ENCODE measurements around the gene RNASE3.
"Not testable (repeated sequence)": the region's sequence is repeated elsewhere in the genome, so short reads cannot be mapped to it uniquely, and the experiment has no call there.

Gene RNASE3

DNA sequence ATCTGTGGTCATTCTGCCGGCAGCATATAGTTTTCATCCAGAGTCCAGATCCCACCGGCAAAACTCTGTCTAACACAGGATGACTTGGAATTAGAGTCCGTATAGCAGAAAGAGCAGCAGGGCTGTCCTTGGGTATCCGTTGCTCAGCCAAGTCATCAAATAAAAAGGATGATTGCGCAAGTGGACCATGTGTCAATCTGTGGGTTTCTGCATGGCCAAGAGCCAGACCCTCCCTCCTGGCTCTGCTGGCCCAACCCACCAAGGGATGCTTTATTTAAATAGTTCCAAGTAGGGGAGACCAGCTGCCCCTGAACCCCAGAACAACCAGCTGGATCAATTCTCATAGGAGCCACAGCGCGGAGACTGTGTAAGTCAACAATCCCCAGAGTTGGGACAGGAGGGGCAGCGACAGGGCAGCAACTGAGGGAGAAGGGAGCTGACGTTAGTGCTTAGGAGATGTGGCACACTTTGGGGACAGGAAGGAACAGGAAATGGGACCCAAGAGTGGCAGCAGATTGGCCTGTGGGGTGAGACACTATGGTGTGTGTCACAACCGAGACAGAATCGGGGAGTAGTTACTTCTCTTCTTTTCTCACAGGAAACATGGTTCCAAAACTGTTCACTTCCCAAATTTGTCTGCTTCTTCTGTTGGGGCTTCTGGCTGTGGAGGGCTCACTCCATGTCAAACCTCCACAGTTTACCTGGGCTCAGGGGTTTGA, 28.0 kb downstream of the RNASE3 start:
- DNase-seq (ENCODE audit: low spot score) = not testable (repeated sequence)

GRCh38 chr14:20923766-20924297, 32.6 kb downstream of the RNASE3 start:
- DNase-seq (ENCODE audit: low spot score) = not testable (repeated sequence)

GRCh38 chr14:20934148-20934762, 43.1 kb downstream of the RNASE3 start:
- peak; percentile 31 for DNase-seq (ENCODE audit: low spot score)

- no peak for DNase-seq (ENCODE audit: low spot score)
Observed at GRCh38 chr14:20935303-20935984, 44.3 kb downstream of the RNASE3 start.
